Activated CD4-positive, alpha-beta T cell treated with anti-CD3 and anti-CD28 coated beads for 4 hours (primary cell): ENCODE data around the gene RNF183.

Experiments used
- DNase-seq, 2 donors: peaks; one replicate each; pipeline ENCODE4 v3.0.0-alpha.2; 2020

Gene RNF183, protein sequence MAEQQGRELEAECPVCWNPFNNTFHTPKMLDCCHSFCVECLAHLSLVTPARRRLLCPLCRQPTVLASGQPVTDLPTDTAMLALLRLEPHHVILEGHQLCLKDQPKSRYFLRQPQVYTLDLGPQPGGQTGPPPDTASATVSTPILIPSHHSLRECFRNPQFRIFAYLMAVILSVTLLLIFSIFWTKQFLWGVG

DNA sequence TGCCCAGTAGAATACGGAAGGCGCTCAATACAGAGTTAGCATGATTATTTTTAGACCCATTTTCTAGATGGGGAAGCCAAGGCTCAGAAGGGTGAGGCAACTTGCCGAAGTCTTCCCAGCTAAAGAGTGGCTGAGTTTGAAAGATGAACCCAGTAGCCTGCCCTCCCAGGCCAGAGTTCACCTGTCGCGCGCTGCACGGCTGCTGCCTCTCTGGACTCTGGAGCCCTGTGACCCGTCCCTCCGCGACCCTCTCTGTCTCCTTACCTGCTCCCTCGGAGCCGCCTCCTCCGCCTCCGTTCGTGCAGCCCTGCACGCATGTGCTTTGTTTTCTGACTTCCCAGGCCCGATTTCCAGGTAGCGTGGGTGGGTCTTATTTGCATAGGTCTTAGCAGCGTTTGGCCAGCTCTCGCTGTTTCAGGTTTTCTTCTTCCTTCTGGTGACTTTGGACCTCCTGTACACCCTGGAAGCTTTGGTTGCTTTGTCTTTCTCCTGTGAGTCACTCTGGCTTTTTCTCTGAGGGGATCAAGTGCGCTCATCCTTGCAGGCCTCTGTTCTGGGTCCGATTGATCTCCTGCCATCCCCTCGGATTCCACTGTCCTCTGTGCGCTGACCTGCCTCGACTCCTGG, at the start of gene RNF183:
Gene RNF183, minus strand, starts transcription at position 585 of the 627 bp plus-strand sequence. CDS start 5,192 bp downstream, outside the sequence.
- DNase-seq, result no peak

DNA sequence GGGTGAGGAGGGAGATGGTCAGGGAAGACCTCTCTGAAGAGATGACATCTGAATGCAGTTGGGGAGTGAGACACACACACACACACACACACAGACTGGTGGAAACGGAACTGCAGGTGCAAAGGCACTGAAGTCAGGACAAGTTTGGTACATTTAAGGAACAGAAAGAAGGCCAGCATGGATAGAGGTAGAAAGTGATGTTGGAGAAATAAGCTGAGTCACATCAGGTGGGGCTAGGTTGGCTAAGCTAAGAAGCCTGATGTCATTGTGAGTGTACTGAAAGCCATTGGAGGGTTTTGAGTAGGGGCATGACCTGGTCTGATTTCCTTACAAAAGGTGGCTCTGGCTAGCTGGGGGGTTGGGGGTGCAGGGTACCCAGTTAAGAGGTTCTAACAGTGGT, 49.2 kb upstream of the RNF183 start:
- DNase-seq, result no peak

DNA sequence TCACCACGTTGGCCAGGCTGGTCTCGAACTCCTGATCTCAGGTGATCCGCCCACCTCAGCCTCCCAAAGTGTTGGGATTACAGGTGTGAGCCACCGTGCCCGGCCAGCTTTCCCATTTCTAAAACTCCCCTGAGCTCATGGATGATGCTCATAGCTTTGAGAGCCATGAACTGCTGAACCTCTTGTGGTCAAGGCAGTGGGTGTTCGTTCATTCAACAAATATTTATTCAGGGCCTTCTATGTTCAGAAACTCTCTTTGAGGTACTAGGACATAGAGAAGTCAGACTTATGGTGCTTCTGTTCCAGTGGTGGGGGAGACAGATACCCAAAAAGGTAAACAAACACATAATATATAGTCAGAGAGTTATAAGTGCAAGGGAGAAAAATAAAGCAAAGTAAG, 48.8 kb upstream of the RNF183 start:
- DNase-seq, result no peak

DNA sequence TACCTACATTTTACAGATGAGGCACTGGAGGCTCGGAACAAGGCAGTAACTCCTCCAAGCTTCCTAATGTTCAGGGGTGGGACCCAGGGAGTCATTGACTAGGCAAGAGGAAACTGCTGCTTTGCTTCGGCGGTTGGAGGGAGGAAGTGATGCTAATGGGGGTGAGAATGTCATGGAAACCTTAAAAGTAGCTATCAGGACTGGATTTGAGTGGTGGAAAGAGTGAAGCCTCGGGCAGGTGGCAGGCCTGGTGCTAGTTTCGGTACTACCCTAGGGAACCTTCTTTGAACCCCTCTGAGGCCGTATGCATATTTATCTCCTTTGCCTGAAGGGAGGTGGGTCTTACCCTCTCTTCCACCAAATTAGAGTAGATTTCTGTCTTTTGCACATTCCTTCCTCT, 47.8 kb upstream of the RNF183 start:
- DNase-seq, result peak; percentile 19 to 22

DNA sequence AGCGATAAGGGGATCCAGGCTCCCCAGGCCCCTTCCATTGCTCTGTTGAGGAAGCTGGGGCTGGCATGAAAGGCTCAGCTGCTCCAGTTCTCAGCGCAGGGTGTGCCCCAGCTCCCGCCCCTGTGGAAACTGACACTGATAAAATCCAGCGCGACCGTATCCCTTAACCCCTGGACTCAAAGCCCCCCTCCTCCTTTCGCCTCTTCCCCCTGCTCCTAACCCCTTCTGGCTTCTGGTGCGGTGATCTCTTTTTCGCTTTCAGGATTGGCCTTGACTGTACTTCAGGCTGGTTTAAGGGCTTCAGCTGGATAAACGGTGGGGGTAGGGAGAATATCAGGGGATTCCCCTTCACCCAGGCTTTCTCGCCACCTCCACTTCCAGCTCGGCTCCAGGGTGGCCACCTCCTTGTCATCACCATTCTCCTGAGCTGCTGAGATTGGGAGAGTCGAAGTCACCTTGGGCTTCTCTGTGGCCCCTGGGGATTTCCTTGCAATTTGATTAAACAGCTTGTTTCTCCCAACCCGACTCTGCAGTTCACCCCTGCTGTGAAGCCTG, 47.0 kb upstream of the RNF183 start:
- DNase-seq, result no peak

DNA sequence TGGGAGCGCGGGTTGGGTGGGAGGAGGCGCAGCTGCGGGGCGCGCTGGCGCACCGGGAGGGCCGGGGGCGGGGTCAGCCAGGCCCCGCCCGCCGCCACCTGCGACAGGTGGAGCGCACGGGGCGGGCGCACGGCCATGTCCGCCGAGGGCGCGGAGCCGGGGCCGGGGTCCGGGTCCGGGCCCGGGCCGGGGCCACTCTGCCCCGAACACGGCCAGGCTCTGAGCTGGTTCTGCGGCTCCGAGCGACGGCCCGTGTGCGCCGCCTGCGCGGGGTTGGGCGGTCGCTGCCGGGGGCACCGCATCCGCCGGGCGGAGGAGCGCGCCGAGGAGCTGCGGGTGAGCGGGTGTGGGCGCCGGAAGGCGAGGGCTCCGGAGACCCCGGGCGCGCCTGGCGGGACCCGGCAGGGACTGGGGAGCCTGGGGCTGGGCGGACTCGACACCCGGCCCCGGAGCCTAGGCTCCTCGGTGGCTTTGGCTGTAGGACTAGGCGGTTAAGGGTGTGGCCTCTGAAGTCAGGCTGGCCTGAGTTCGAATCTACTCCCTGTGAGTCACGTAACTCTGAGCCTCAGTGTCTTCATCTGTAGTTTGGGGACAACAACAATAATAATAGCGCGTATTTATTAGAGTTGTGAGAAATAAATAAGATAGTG, 46.4 kb upstream of the RNF183 start, which contains the start of gene BSPRY:
Gene BSPRY, plus strand, starts transcription at position 97 of the 650 bp plus-strand sequence. Its CDS starts 39 bp downstream, at position 136.
- peak in 1 of 2 donors; percentile 15 for DNase-seq

DNA sequence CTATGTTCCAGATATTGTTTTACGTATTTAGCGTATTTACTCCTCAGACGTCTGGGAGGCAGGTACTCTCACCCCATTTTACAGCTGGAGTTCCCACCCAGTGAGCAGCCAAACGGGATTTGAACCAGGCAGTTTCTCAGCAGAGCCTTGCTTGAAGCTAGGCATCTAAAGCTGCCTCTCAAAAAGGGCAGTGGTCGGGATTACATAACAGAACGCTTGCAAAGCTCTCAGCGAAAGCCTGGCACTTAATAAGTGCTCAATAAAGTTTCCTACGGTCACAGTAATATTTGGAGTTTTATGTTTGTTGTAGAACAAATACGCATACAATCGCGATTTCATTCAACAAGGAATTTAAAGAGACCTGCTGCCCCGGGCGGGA, 45.9 kb upstream of the RNF183 start:
- DNase-seq, result no peak

DNA sequence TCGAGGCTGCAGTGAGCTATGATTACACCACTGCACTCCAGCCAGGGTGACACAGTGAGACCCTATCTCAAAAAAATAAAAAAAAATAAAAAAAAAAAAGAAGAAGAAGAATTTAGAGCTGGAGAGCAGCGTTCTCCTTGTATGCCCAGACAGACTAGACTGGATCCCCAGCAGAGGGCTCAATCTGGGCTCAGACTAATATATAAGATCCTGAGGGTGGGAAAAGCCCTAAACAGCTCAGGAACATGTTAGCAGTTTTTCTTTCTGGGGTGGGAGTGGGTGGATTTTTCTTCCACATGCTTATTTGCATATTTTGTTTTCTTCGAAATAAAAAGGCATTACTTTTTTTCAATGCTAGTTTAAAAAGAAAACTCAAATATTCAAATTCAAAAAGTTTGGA, 45.3 kb upstream of the RNF183 start:
- no peak for DNase-seq

DNA sequence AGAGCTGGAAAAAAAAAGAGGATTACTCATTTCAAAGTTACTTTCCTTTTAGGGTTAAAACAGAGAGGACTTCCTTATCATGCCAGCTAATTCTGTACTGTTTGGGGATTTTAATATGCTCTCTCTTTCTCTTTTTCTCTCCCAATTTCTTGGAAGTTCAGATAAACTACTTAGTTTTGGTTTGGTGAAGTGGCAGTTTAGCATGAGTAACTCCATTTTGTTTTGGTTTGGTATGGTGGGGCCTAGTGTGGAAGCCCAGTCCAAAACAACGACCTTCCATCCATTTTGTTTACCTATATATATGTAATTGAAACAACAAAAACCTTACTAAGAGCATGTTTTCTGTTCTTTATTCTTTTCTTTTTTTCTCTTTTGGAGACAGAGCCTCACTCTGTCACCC, 42.5 kb upstream of the RNF183 start:
- DNase-seq, result no peak

DNA sequence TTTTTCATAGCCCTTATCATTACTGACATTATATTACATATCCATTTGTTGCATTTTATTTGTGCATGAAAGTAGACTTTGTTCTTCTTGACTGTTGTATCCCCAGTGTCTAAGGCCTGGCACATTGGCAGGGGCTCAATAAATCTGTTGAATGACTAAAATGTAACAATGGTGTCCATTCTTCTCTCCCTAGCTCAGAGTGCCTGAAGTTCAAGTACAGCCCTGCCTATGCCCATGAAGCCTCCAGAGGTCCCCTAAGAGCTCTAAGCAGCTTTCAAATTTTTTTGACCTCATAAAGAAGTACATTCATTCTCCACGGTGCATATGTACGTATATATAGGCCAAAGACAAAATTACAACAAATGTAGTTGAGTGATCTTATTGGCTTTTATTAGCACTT, 42.0 kb upstream of the RNF183 start:
- DNase-seq, result no peak

DNA sequence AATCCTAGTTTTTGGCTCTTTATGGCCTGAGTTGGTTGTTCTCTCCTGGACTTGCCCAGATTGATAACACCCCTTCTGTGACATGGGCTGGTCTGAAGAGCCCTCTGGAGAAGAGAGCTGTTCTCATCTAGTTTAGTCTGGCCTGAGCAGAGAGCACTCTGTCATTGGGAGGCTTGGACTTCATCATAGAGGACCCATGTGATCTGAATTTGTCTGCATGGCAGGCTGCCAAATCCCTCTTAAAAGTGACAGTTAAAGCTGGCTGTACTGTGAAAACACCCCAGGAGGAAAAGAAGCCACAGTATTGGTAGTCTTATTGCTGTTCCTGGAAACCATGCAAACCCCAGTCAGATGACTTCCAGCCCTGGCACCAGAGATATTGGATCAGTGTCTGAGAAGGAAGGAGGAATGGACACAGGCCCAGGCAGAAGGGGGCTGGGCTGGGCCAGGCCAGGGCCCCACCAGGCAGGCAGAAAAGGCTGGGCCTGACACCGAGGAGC, 40.6 kb upstream of the RNF183 start:
- no peak for DNase-seq

DNA sequence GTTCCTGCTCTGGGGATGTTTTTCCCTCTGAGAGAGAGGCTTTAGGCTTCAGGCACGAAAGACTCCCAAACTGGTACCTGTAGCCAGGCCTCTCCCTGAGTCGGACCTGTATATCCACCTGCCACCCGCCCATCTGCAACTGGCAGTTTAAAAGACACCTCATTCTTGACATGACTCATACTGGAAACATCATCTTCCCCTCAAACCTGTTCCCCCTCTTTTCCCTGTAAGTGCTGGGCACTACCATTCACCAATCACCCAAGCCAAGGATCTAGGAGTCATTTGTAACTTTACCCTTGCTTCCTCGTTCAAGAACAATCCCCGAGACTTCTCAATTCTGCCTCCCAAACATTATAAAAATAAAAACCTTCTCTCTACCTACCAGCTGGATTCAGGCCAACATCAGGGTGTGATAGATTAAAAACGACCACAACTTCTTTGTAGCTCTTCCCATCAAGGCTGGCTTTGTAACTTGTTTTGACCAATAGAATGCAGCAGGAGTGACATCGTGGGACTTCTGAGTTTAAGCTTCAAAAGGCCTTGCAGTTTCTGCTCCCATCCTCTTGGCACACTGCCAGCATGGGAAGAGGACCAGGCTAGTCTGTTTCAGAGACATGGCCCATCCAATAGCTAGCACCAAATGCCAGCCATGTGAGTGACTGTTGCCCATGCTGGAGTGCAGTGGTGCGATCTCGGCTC, 38.7 kb upstream of the RNF183 start:
- DNase-seq, result no peak

DNA sequence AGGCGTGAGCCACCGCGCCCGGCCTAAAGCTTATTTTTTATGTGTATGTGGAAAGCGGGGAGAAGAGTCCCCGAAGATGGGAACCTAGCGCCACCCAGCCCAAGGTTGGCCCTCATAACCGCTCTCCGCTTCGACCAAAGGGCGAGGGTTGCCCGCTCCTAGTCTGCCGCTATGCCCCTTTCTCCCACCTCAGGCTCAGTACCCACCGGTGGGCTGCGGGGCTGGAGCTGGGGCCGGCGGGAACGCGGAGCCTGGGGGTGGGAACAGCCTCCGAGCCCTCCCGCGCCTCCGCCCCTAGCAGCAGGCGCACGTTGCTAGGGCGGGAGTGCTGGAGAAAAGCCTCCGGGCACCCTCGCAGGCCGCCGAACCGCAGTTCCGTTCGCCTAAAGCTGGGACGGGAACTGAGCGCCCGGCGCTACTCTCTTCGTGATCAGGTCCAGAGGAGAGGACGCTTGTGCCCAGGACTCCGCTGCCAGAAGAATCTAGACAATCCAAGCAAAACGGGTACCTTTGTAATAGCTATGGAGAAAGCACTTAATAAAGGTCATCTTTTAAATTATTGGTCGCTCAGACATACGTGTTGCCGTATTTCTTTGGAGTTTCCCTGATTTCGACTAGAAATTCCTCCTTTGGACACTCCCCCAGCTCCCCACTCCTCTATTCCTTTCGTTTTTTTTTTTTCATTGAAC, 37.0 kb upstream of the RNF183 start, which contains the start of gene WDR31:
Gene WDR31, minus strand, starts transcription at position 265 of the 689 bp plus-strand sequence. CDS start 8,253 bp downstream, outside the sequence.
- DNase-seq, result peak; percentile 77 to 79

DNA sequence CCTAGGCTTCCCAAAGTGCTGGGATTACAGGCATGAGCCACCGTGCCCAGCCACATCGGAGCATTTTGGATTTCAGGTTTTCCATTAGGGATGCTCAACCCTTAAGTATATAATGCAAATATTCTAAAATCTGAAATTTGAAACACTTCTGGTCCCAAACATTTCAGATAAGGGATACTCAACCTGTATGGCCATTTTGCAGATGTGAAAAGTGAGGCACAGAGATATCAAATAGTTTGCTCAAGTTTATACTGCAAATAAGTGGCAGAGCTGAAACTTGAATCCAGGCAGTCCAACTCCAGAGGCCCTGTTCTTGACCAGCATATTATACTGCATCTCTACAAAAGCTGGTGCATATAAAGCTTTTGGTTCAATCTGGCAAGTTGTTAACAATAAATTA, 34.5 kb upstream of the RNF183 start:
- DNase-seq, result no peak

DNA sequence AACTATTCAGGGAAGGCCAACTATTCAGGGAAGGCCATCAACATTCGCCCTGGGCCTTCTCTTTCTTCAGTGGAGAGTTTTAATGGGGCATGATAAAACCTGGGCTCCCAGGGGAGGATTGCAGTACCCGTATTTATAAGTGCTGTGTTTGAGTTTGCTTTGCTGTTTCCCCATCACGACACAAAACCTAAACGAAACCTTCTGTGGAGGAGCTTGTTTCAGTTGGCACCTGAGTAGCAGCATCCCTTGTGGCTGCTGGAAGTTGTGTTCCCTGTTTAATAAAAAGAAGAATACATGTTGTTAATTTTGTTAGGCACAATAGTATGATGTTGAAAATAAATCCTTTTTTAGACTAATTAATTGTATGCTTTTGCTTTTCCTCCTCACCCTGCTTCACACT, 28.6 kb upstream of the RNF183 start:
- no peak for DNase-seq

DNA sequence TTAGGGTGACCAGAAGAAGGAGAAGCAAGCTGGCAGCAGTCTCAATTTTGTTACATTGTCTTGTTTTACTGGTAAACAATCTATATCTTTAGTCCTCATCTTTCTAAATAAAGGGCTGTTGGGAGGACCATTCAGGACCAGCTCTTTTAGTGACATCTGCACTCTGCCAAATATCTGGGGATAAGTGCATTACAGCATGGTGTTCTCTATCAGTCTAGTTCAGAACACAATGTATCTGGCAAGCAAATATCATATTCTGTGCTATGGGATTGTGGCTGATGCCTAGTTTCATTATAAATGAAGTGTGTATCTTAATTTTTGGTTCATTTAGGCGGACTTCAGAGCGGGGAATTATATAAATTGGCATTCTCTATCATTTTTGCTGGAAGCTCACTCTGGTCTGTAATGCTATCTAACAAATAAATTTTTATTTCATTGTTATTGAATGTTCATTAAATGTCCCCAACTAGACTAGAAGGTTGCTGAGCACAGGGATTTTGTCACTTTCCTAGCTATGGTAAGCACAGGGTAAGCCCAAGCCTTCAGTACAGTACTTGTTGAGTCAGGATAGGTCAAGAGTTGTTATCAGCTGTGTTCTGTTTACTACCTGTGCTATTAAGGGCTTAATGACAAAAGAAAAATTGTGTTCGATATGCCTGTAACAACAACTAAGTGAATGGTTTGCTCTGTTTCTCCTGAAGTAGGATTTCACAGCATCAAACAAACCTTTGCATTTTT, 25.0 kb upstream of the RNF183 start:
- DNase-seq, result no peak

DNA sequence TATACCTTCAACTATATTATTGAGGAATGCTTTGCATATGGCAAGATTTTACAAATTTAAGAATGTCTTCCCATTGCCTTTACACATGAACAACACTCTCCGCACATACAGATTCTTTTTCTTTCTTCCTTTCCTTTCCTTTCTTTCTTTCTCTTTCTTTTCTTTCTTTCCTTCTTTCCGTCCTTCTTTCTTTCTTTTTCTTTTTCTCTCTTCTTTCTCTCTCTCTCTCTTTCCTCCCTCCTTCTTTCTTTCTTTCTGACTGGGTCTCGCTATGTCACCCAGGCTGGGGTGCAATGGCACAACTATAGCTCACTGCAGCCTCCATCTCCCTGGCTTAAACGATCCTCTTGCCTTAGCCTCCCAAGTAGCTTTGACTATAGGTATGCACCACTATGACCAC, 23.1 kb upstream of the RNF183 start:
- DNase-seq, result no peak

DNA sequence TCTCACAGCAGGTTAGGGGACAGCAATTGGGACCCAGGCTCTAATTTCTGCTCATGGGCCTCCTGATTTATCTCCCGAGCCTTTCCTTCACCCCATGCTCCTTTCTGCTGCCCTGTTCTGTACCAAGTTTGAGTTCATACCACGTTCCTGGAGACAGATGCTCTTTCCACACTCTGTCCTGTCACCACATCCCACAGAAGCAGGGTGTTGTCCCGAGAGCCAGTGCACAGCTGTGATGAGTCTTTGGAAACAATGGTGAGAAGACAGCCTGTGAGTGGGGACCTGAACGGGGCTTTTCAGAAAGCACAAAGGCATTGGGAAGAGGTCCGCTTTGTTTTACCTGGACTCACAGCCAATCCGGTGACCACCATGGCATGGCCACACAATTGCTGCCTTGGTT, 19.5 kb upstream of the RNF183 start:
- no peak for DNase-seq

DNA sequence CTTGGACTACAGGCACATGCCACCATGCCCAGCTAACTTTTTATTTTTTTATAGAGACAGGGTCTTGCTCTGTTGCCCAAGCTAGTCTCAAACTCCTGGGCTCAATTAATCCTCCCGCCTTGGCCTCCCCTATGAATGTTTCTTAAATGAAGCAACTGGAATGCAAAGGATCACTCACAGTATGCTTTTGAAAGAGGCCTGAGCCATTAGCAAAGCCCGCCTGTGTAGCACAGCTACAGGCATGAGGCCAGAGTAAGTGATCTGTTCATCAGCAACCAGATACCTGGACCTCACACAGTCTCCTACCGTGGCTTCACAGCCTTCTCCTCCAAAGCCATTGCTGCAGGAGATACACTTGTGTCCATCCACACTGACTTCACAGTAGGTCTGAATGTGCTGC, 16.9 kb upstream of the RNF183 start:
- DNase-seq, result no peak

DNA sequence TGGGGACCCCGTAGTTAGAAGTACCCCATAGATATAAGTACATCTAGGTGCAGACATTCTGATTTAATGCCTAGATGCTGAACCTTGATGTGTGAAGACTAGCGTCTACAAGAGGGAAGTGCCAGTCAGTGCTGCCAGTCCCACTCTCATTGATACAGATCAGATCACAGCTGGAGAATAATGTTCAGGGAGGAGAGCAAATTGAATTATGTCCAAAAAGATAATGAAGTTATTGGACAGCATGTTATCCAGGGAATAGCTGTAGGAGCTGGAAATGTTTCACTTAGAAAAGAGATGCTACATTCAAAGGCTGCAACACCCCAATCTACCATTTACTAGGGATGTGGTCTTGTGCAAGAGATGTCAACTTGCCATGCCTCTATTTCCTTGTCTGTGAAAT, 15.9 kb upstream of the RNF183 start:
- no peak for DNase-seq

DNA sequence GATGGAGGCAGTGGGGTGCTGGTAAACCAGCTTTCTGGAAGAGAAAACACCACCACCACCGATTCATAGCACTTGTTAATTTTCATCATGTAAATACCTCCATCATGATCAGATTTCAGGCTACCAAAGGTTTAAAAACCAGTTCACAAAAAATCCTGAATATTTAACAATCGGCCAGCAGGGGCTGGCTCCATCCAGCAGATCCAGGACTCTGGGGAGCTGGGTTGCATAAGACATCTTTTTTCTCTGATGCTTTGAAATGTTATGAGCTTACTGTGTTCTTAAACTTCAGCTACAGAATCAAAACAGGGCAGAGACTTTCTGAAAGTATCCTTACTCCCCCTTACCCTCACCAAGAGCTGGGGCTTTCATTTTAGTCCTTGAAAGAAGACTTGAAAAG, 14.6 kb upstream of the RNF183 start:
- DNase-seq, result no peak

DNA sequence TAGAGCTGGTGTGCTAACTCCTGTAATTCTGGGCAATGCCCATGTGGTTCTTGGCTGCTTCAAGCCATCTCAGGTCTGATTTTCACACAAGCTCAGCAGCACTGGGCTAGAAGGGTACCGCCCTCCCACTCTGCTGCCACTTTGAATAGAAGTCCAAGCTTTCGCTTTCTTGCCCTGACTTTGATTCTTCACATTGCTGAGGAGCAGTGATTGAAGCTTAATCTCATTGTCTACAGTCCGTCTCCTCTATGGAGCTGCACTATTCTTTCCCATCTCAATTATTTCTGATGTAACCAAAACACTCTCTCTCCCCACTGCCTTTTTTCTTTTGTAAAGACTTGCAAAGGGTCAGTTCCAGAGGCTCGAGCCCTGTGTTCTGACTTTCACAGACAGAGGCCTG, 12.9 kb upstream of the RNF183 start:
- no peak for DNase-seq
